ENCODE results near the gene RNF14.

- TF ChIP-seq CTCF (conservative IDR thresholded peaks at IDR 0.05): no peak
- no peak for TF ChIP-seq EZH2 (IDR thresholded peaks at IDR 0.05; ENCODE audit: low read depth)
These were observed 8.9 kb upstream of the RNF14 start for GRCh38 chr5:141960018-141960417.
